ENCODE results near the gene ZFPM1. TPM values are rescaled to one million over a fixed set of nuclear protein-coding genes. Genes with fewer than 3 reads are reported as not detected.

The ZFPM1 gene
- total RNA-seq, 6 experiments from 2014 or later = 4.5 to 6.4 (median 5.1) TPM

DNA sequence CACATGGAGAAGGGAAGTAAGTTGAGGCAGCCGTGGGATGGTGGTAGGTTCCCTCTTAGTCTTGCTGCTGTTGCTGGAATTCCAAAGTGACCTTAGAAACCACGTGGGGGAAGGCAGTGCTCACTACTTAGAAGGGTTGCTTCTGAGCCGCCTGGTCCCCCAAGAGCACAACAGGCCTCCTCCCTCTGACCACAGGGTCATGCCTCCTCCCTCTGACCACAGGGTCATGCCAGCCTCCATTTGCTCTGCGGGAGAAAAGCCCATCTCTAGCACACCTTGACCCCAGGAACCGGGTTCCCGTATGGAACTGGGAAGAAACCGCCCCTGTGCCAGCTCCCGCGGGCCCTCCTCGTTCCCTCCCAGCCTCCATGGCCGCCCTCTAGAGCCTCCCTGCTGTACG, 13.4 kb upstream of the ZFPM1 start:
- Mint-ChIP-seq H3K4me3 (no peak overlapping the region), H3K27ac (no peak overlapping the region), H3K9me3 (no peaks in the 10 kb centered on the region; the same call in 1 of the 2 replicates), H3K4me1 (ENCODE audit: low read depth) (no peaks in the 10 kb centered on the region), H3K27me3 (ENCODE audit: insufficient read depth) (peaks cover 6% of the 10 kb centered on the region; the same call in 1 of the 2 replicates), H3K36me3 (ENCODE audit: low read depth) (no peaks in the 10 kb centered on the region)
- TF ChIP-seq, protein P1, sequence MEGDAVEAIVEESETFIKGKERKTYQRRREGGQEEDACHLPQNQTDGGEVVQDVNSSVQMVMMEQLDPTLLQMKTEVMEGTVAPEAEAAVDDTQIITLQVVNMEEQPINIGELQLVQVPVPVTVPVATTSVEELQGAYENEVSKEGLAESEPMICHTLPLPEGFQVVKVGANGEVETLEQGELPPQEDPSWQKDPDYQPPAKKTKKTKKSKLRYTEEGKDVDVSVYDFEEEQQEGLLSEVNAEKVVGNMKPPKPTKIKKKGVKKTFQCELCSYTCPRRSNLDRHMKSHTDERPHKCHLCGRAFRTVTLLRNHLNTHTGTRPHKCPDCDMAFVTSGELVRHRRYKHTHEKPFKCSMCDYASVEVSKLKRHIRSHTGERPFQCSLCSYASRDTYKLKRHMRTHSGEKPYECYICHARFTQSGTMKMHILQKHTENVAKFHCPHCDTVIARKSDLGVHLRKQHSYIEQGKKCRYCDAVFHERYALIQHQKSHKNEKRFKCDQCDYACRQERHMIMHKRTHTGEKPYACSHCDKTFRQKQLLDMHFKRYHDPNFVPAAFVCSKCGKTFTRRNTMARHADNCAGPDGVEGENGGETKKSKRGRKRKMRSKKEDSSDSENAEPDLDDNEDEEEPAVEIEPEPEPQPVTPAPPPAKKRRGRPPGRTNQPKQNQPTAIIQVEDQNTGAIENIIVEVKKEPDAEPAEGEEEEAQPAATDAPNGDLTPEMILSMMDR (IDR thresholded peaks at IDR 0.05) = no peak
- no peak for DNase-seq

DNA sequence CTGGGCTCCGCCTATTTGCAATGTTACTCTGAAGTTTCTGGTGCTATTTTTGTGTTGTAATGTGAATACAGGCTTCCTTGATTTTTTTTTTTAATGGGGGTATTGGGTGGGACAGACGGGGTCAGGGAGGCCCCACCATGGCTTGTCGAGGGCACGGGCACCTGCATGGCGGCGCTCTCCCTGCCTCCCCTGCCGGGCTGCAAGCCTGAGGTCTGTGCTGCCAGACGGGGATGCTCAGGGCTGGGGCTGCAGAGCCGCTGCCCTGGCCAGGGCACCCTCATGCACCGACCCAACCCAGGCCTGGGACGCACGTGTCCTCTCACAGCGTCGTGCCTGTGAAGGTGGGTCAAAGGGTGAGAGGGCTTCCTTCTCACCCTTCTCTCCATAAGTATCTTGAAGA, 13.0 kb upstream of the ZFPM1 start:
- no peak for DNase-seq
- Mint-ChIP-seq H3K27me3 (ENCODE audit: insufficient read depth) (peaks cover 6% of the 10 kb centered on the region; the same call in 1 of the 2 replicates), H3K4me3 (no peak overlapping the region), H3K27ac (no peak overlapping the region), H3K36me3 (ENCODE audit: low read depth) (no peaks in the 10 kb centered on the region), H3K4me1 (ENCODE audit: low read depth) (no peaks in the 10 kb centered on the region), H3K9me3 (no peaks in the 10 kb centered on the region; the same call in 1 of the 2 replicates)
- TF ChIP-seq, protein P1 (IDR thresholded peaks at IDR 0.05) = no peak

DNA sequence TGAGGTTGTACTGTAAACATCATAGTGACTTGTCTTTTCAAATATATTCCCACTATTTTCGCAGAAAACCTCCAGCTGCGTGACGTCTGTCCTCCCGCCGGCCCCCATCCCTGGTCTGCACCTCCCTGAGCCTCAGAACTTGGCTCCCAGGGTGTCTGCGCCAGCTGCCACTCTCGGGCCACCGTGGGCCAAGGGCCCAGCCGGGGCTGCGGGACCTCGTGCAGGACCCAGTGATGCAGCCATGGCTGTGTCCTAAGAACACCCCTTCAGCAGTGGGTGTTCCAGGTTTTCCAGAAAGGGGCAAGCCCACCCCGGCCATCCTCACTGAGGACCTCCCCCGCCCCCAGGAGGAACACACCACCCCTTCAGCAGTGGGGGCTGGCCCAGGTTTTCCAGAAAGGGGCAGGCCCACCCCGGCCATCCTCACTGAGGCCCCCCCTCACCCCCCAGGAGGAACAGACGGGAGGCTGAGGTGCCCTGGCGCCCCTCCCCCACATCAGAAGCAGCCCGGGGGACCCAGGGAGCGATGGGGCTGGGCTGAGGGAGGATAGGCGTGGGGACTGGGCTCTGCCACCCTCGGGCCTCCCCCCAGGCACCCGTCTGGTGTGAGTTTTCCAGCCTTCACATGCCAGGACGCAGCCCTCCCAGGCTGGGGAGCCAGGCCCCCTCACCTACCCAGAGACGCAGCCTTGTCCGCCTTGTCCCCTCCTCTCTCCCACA, 12.2 kb upstream of the ZFPM1 start:
- DNase-seq = no peak
- TF ChIP-seq, protein P1 (IDR thresholded peaks at IDR 0.05) = no peak
- H3K4me3 Mint-ChIP-seq = no peak overlapping the region
- H3K4me1 Mint-ChIP-seq (ENCODE audit: low read depth) = no peaks in the 10 kb centered on the region
- no peaks in the 10 kb centered on the region for H3K36me3 Mint-ChIP-seq (ENCODE audit: low read depth)
- no peak overlapping the region for H3K27ac Mint-ChIP-seq
- no peaks in the 10 kb centered on the region; the same call in 1 of the 2 replicates for H3K9me3 Mint-ChIP-seq
- peaks cover 6% of the 10 kb centered on the region; the same call in 1 of the 2 replicates for H3K27me3 Mint-ChIP-seq (ENCODE audit: insufficient read depth)

DNA sequence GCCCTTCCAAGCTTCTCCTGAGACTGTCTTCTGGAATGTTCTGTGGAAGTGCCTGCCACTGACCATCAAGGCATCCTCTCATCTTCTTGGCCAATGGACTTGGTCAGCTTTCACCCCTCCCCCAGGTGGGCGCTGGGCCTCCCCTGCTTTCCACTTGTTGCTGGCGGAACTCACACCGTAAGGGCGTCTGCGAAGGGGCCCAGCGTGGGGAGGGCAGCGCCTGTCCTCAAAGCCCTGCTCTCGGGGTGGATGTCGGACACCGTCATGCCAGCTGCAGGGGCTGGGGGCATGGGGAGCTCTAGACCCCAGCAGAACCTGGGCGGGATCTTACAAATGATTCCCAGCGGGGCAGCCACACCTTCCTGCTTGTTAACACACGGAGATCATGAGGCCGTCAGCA, 11.6 kb upstream of the ZFPM1 start:
- Mint-ChIP-seq H3K9me3 (no peaks in the 10 kb centered on the region; the same call in 1 of the 2 replicates), H3K27me3 (ENCODE audit: insufficient read depth) (peaks cover 6% of the 10 kb centered on the region; the same call in 1 of the 2 replicates), H3K27ac (no peak overlapping the region), H3K4me3 (no peak overlapping the region), H3K36me3 (ENCODE audit: low read depth) (no peaks in the 10 kb centered on the region), H3K4me1 (ENCODE audit: low read depth) (no peaks in the 10 kb centered on the region)
- TF ChIP-seq, protein P1 (IDR thresholded peaks at IDR 0.05) = no peak
- DNase-seq = no peak

DNA sequence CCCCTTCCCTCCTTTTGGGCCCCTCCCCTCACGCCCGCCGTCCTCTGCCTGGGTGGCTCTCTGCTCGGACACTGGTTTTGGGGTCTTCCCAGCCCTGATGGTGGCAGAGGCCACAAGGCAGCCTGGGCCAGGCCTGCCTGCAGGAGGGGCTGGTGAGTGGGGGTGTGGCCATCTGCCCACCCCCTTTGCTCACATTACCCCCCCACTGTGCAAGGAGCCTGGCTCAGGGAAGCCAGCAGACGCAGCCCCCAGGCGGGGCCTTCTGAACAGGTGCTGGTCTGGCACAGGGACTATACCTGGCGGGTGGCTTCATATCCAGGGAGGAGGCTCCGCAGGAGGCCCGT, 10.7 kb upstream of the ZFPM1 start:
- TF ChIP-seq, protein P1 (IDR thresholded peaks at IDR 0.05) = no peak
- Mint-ChIP-seq H3K4me1 (ENCODE audit: low read depth) (no peaks in the 10 kb centered on the region), H3K9me3 (no peaks in the 10 kb centered on the region; the same call in 1 of the 2 replicates), H3K4me3 (no peak overlapping the region), H3K36me3 (ENCODE audit: low read depth) (no peaks in the 10 kb centered on the region), H3K27me3 (ENCODE audit: insufficient read depth) (peaks cover 9% of the 10 kb centered on the region), H3K27ac (no peak overlapping the region)
- DNase-seq = no peak
